Mesenchymal stem cell (in vitro differentiated cells and primary cell): ENCODE results near the gene PBX3.

Experiments
- DNase-seq: peaks from one replicate; pipeline ENCODE4 v3.0.0-alpha.2; 2013
- H2AFZ ChIP-seq: one replicate; pipeline ENCODE4 v1.6.1; 2013; ENCODE audit warnings: low read depth, mild to moderate bottlenecking, control low read depth, inconsistent platforms, low read length, moderate library complexity
- H2AK5ac ChIP-seq: 2 replicates; pipeline ENCODE4 v1.6.1; 2013; ENCODE audit warnings: low read length, moderate library complexity, mild to moderate bottlenecking, inconsistent platforms; ENCODE audit not compliant: severe bottlenecking
- H2BK120ac ChIP-seq: one replicate; pipeline ENCODE4 v1.6.1; 2013; ENCODE audit warnings: low read depth, mild to moderate bottlenecking, inconsistent platforms, low read length, moderate library complexity
- H2BK12ac ChIP-seq, 2 experiments: one replicate each; pipeline ENCODE4 v1.6.1; 2013; ENCODE audit warnings: inconsistent platforms in 2 of 2, low read length in 2 of 2, mild to moderate bottlenecking in 2 of 2, moderate library complexity in 2 of 2, control low read depth in 1 of 2
- H2BK15ac ChIP-seq: one replicate; pipeline ENCODE4 v1.6.1; 2013; ENCODE audit warnings: mild to moderate bottlenecking, low read depth, inconsistent platforms; ENCODE audit not compliant: poor library complexity, severe bottlenecking
- H2BK5ac ChIP-seq: 2 replicates; pipeline ENCODE4 v1.6.1; 2013; ENCODE audit warnings: low read depth, mild to moderate bottlenecking, low read length, control low read depth, inconsistent platforms; ENCODE audit not compliant: poor library complexity, severe bottlenecking
- H3K14ac ChIP-seq, 2 experiments: one replicate each; pipeline ENCODE4 v1.6.1; 2013; ENCODE audit warnings: inconsistent platforms in 2 of 2, low read length in 2 of 2, control low read depth in 1 of 2, mild to moderate bottlenecking in 1 of 2, moderate library complexity in 1 of 2
- H3K18ac ChIP-seq, 2 experiments: one replicate each; pipeline ENCODE4 v1.6.1; 2013; ENCODE audit warnings: inconsistent platforms in 2 of 2, low read length in 2 of 2, control low read depth in 1 of 2, low read depth in 1 of 2, mild to moderate bottlenecking in 1 of 2
- H3K23ac ChIP-seq, 2 experiments: one replicate each; pipeline ENCODE4 v1.6.1; 2013; ENCODE audit warnings: inconsistent platforms in 2 of 2, low read length in 2 of 2, mild to moderate bottlenecking in 2 of 2, moderate library complexity in 2 of 2, control low read depth in 1 of 2
- H3K27ac ChIP-seq: 2 replicates; pipeline ENCODE4 v1.5.1; 2013; ENCODE audit warnings: mild to moderate bottlenecking, moderate library complexity, low read length, control low read depth, inconsistent platforms; ENCODE audit not compliant: poor library complexity, severe bottlenecking
- H3K27me3 ChIP-seq, 2 experiments: 2 replicates each; pipeline versions ENCODE4 v1.6.1 to v1.7.0; 2013; ENCODE audit warnings: low read length in 2 of 2, mild to moderate bottlenecking in 2 of 2, moderate library complexity in 2 of 2, control low read depth in 1 of 2, inconsistent platforms in 1 of 2; ENCODE audit not compliant: control insufficient read depth in 1 of 2, insufficient read depth in 1 of 2
- H3K36me3 ChIP-seq, 2 experiments: 2 replicates each; pipeline versions ENCODE4 v1.6.1 to v1.7.0; 2013; ENCODE audit warnings: low read length in 2 of 2, control low read depth in 1 of 2, inconsistent platforms in 1 of 2, low read depth in 1 of 2, mild to moderate bottlenecking in 1 of 2; ENCODE audit not compliant: insufficient read depth in 2 of 2, control insufficient read depth in 1 of 2
- H3K4ac ChIP-seq, 2 experiments: one replicate each; pipeline ENCODE4 v1.6.1; 2013; ENCODE audit warnings: inconsistent platforms in 2 of 2, low read length in 2 of 2, mild to moderate bottlenecking in 2 of 2, moderate library complexity in 2 of 2, control low read depth in 1 of 2, low read depth in 1 of 2
- H3K4me1 ChIP-seq: 2 replicates; pipeline ENCODE4 v1.6.1; 2013; ENCODE audit warnings: low read depth, low read length, control low read depth; ENCODE audit not compliant: control insufficient read depth, insufficient read depth
- H3K4me2 ChIP-seq: 2 replicates; pipeline ENCODE4 v1.6.1; 2013; ENCODE audit warnings: low read length, mild to moderate bottlenecking, inconsistent platforms; ENCODE audit not compliant: poor library complexity, severe bottlenecking
- H3K4me3 ChIP-seq, 2 experiments: 2 replicates each; pipeline versions ENCODE4 v1.5.1 to v1.7.0; 2013; ENCODE audit warnings: low read length in 2 of 2, mild to moderate bottlenecking in 2 of 2, control low read depth in 1 of 2, low read depth in 1 of 2; ENCODE audit not compliant: insufficient read depth in 1 of 2
- H3K79me1 ChIP-seq: replicated peaks from 2 replicates; pipeline ENCODE4 v1.6.1; 2013; ENCODE audit warnings: mild to moderate bottlenecking, control low read depth, low read length, inconsistent platforms; ENCODE audit not compliant: poor library complexity, severe bottlenecking
- H3K9ac ChIP-seq: 2 replicates; pipeline ENCODE4 v1.7.0; 2013; ENCODE audit warnings: mild to moderate bottlenecking, low read length, moderate library complexity
- H3K9me3 ChIP-seq: 2 replicates; pipeline ENCODE4 v1.7.0; 2013; ENCODE audit warnings: mild to moderate bottlenecking, low read length; ENCODE audit not compliant: control insufficient read depth
- H4K8ac ChIP-seq: one replicate; pipeline ENCODE4 v1.6.1; 2013; ENCODE audit warnings: inconsistent platforms, mild to moderate bottlenecking, low read length, moderate library complexity
- H4K91ac ChIP-seq: one replicate; pipeline ENCODE4 v1.6.1; 2013; ENCODE audit warnings: mild to moderate bottlenecking, low read length, inconsistent platforms
- WGBS: methylation state at CpG from one replicate; pipeline ENCODE4 v1.1.7; 2013; ENCODE audit warnings: mixed read lengths; 5-methylcytosine and 5-hydroxymethylcytosine counted together

The PBX3 gene

GRCh38 chr9:126009047-126009446 is 261.9 kb downstream of the PBX3 start:
- no peaks in the 10 kb centered on the region for H3K79me1 ChIP-seq
- H3K4me2 ChIP-seq, result no peak overlapping the region
- H2BK15ac ChIP-seq, result no peak overlapping the region
- H2BK12ac ChIP-seq, result no peak overlapping the region
- H3K4me1 ChIP-seq, result no peaks in the 10 kb centered on the region
- no peak overlapping the region for H3K9ac ChIP-seq
- H3K14ac ChIP-seq, result no peak overlapping the region
- no peak for DNase-seq
- H3K27me3 ChIP-seq, result peaks cover 0 to 4% of the 10 kb centered on the region in 2 experiments
- no peak overlapping the region for H4K8ac ChIP-seq
- no peak overlapping the region for H2AFZ ChIP-seq
- no peak overlapping the region for H3K18ac ChIP-seq
- H3K36me3 ChIP-seq, result no peaks in the 10 kb centered on the region
- no peak overlapping the region for H3K23ac ChIP-seq
- H3K4ac ChIP-seq, result no peak overlapping the region
- no peak overlapping the region for H2BK120ac ChIP-seq
- no peak overlapping the region for H3K4me3 ChIP-seq
- no peak overlapping the region for H2BK5ac ChIP-seq
- no peak overlapping the region for H3K27ac ChIP-seq
- no peak overlapping the region for H4K91ac ChIP-seq
- H3K9me3 ChIP-seq, result peaks cover 31% of the 10 kb centered on the region
- H2AK5ac ChIP-seq, result no peak overlapping the region
- WGBS, result 87% methylated on average over 2 of the region's 2 CpGs

- Histone ChIP-seq H3K4me2 (no peak overlapping the region), H2AK5ac (no peak overlapping the region), H3K9me3 (peaks cover 3% of the 10 kb centered on the region), H3K27ac (no peak overlapping the region), H3K27me3 (peaks cover 9 to 27% of the 10 kb centered on the region in 2 experiments), H3K18ac (no peak overlapping the region), H3K4me3 (no peak overlapping the region), H3K9ac (no peak overlapping the region), H3K14ac (no peak overlapping the region), H3K4me1 (no peaks in the 10 kb centered on the region), H3K4ac (no peak overlapping the region), H2AFZ (no peak overlapping the region), H2BK15ac (no peak overlapping the region), H2BK120ac (no peak overlapping the region), H3K23ac (no peak overlapping the region), H3K79me1 (no peaks in the 10 kb centered on the region), H2BK5ac (no peak overlapping the region), H2BK12ac (no peak overlapping the region), H4K91ac (no peak overlapping the region), H4K8ac (no peak overlapping the region), H3K36me3 (no peaks in the 10 kb centered on the region)
- DNase-seq, result no peak
- 78% methylated on average over 10 of the region's 12 CpGs for WGBS
Measured at GRCh38 chr9:126014726-126015125, 267.6 kb downstream of the PBX3 start.

GRCh38 chr9:126015424-126015823 is 268.3 kb downstream of the PBX3 start:
- H3K18ac ChIP-seq, result no peak overlapping the region
- no peaks in the 10 kb centered on the region for H3K79me1 ChIP-seq
- no peak overlapping the region for H3K14ac ChIP-seq
- no peak overlapping the region for H4K91ac ChIP-seq
- DNase-seq, result no peak
- H2BK15ac ChIP-seq, result no peak overlapping the region
- no peak overlapping the region for H3K4me2 ChIP-seq
- WGBS, result 94% methylated on average over 17 of the region's 17 CpGs
- H3K9me3 ChIP-seq, result no peaks in the 10 kb centered on the region
- no peak overlapping the region for H3K4ac ChIP-seq
- H3K4me3 ChIP-seq, result no peak overlapping the region
- no peak overlapping the region for H2BK5ac ChIP-seq
- no peak overlapping the region for H3K27ac ChIP-seq
- H4K8ac ChIP-seq, result no peak overlapping the region
- H2AFZ ChIP-seq, result no peak overlapping the region
- no peak overlapping the region for H2AK5ac ChIP-seq
- H3K4me1 ChIP-seq, result no peaks in the 10 kb centered on the region
- no peak overlapping the region for H3K23ac ChIP-seq
- H3K9ac ChIP-seq, result no peak overlapping the region
- no peak overlapping the region for H2BK120ac ChIP-seq
- no peak overlapping the region for H2BK12ac ChIP-seq
- no peaks in the 10 kb centered on the region for H3K36me3 ChIP-seq
- H3K27me3 ChIP-seq, result peaks cover 9 to 27% of the 10 kb centered on the region in 2 experiments

GRCh38 chr9:126016579-126017290 is 269.6 kb downstream of the PBX3 start:
- Histone ChIP-seq H3K9ac (no peak overlapping the region), H3K23ac (no peak overlapping the region), H3K36me3 (no peaks in the 10 kb centered on the region), H2AK5ac (no peak overlapping the region), H3K27me3 (peaks cover 8 to 27% of the 10 kb centered on the region in 2 experiments), H3K4me2 (no peak overlapping the region), H3K18ac (no peak overlapping the region), H3K14ac (no peak overlapping the region), H4K8ac (no peak overlapping the region), H2BK5ac (no peak overlapping the region), H3K4me1 (no peaks in the 10 kb centered on the region), H3K27ac (no peak overlapping the region), H4K91ac (no peak overlapping the region), H2AFZ (no peak overlapping the region), H3K79me1 (no peaks in the 10 kb centered on the region), H3K4me3 (no peak overlapping the region), H2BK15ac (no peak overlapping the region), H3K9me3 (no peaks in the 10 kb centered on the region), H2BK120ac (no peak overlapping the region), H2BK12ac (no peak overlapping the region), H3K4ac (no peak overlapping the region)
- no peak for DNase-seq
- WGBS, result 88% methylated on average over 24 of the region's 24 CpGs
